Colonic mucosa (tissue), 4 donors: Measurements from ENCODE around the gene FAM124A. TPM values are rescaled to one million over a fixed set of nuclear protein-coding genes. Genes with fewer than 3 reads are reported as not detected.

Source experiments
- DNase-seq: peaks from one replicate; pipeline ENCODE4 v3.0.0-alpha.2; 2020
- H3K27ac ChIP-seq: fragments of 200-600 bp; one replicate; pipeline ENCODE4 v1.8.0; 2021
- H3K27me3 ChIP-seq: fragments of 200-600 bp; one replicate; pipeline ENCODE4 v1.8.0; 2021
- H3K36me3 ChIP-seq: fragments of 200-600 bp; one replicate; pipeline ENCODE4 v1.8.0; 2021
- H3K4me1 ChIP-seq: fragments of 200-600 bp; one replicate; pipeline ENCODE4 v1.8.0; 2021; ENCODE audit warnings: mild to moderate bottlenecking
- H3K4me3 ChIP-seq: fragments of 200-600 bp; one replicate; pipeline ENCODE4 v1.8.0; 2021
- H3K9ac ChIP-seq, 2 donors: one replicate each; pipeline ENCODE4 v1.7.0; 2013; ENCODE audit warnings: control low read depth in 2 of 2, low read depth in 2 of 2, low read length in 2 of 2
- H3K9me3 ChIP-seq: fragments of 200-600 bp; one replicate; pipeline ENCODE4 v1.8.0; 2021
- CTCF ChIP-seq: fragments of 200-600 bp; IDR thresholded peaks from one replicate; pipeline ENCODE4 v1.8.0; 2022; ENCODE audit warnings: antibody characterized with exemption, mild to moderate bottlenecking
- intact Hi-C: fragments of 100-400 bp; cut with DNase I; formaldehyde crosslinking; loops from one replicate; pipeline ENCODE4 v1.14.1; 2022
- total RNA-seq, 2 donors: library from RNA; stranded (reverse); fragmentation: NEBNext Ultra II Directional in 1 of 2; extraction: Animal tissue kit (Norgen Biotek cat#: 25700) in 1 of 2; gene quantifications; one replicate each; pipeline ENCODE4 v1.2.1, GENCODE V29; 2021
- donor health status: healthy.
- donor health status: DM: no; HTN: no; CAD: no.
- donor health status: DM: no; HTN: no; CAD: no.

The FAM124A gene
- total RNA-seq, 2 donors from 2014 or later, result 0.57 to 2.0 TPM

- Histone ChIP-seq H3K36me3 (no peaks in the 10 kb centered on the region), H3K9ac (no peak overlapping the region), H3K4me3 (no peak overlapping the region), H3K9me3 (no peaks in the 10 kb centered on the region), H3K4me1 (no peaks in the 10 kb centered on the region), H3K27ac (no peak overlapping the region), H3K27me3 (no peaks in the 10 kb centered on the region)
- no peak for TF ChIP-seq CTCF
- DNase-seq, result no peak
- intact Hi-C loops, result no loop called here
Observed at GRCh38 chr13:51207881-51208280, 14.3 kb upstream of the FAM124A start.

GRCh38 chr13:51208716-51209115, 13.5 kb upstream of the FAM124A start:
- no peaks in the 10 kb centered on the region for H3K36me3 ChIP-seq
- H3K9ac ChIP-seq, result no peak overlapping the region
- DNase-seq, result no peak
- no peak overlapping the region for H3K27ac ChIP-seq
- intact Hi-C loops, result no loop called here
- no peaks in the 10 kb centered on the region for H3K4me1 ChIP-seq
- H3K9me3 ChIP-seq, result no peaks in the 10 kb centered on the region
- H3K27me3 ChIP-seq, result no peaks in the 10 kb centered on the region
- no peak overlapping the region for H3K4me3 ChIP-seq
- no peak for TF ChIP-seq CTCF

- H3K9me3 ChIP-seq, result no peaks in the 10 kb centered on the region
- no peak overlapping the region for H3K27ac ChIP-seq
- H3K36me3 ChIP-seq, result no peaks in the 10 kb centered on the region
- no peak overlapping the region for H3K4me3 ChIP-seq
- no peaks in the 10 kb centered on the region for H3K4me1 ChIP-seq
- TF ChIP-seq CTCF, result no peak
- H3K27me3 ChIP-seq, result no peaks in the 10 kb centered on the region
- DNase-seq, result no peak
- intact Hi-C loops, result no loop called here
- no peak overlapping the region for H3K9ac ChIP-seq
Observed at GRCh38 chr13:51211910-51212309, 10.3 kb upstream of the FAM124A start.

GRCh38 chr13:51212758-51213157, 9.4 kb upstream of the FAM124A start:
- no peaks in the 10 kb centered on the region for H3K4me1 ChIP-seq
- no peaks in the 10 kb centered on the region for H3K36me3 ChIP-seq
- intact Hi-C loops, result no loop called here
- no peak overlapping the region for H3K9ac ChIP-seq
- no peak overlapping the region for H3K27ac ChIP-seq
- no peaks in the 10 kb centered on the region for H3K9me3 ChIP-seq
- H3K4me3 ChIP-seq, result no peak overlapping the region
- DNase-seq, result no peak
- H3K27me3 ChIP-seq, result no peaks in the 10 kb centered on the region
- TF ChIP-seq CTCF, result no peak

- Histone ChIP-seq H3K9ac (no peak overlapping the region), H3K9me3 (no peaks in the 10 kb centered on the region), H3K27ac (no peak overlapping the region), H3K4me1 (no peaks in the 10 kb centered on the region), H3K4me3 (no peak overlapping the region), H3K36me3 (no peaks in the 10 kb centered on the region), H3K27me3 (no peaks in the 10 kb centered on the region)
- no peak for TF ChIP-seq CTCF
- intact Hi-C loops, result no loop called here
- DNase-seq, result no peak
Observed at GRCh38 chr13:51213173-51213728, 8.9 kb upstream of the FAM124A start.

- intact Hi-C loops, result no loop called here
- no peaks in the 10 kb centered on the region for H3K9me3 ChIP-seq
- peaks cover 9% of the 10 kb centered on the region for H3K27me3 ChIP-seq
- no peak overlapping the region for H3K9ac ChIP-seq
- H3K4me3 ChIP-seq, result no peak overlapping the region
- no peak overlapping the region for H3K27ac ChIP-seq
- DNase-seq, result no peak
- TF ChIP-seq CTCF, result no peak
- H3K4me1 ChIP-seq, result peaks cover 6% of the 10 kb centered on the region
- no peaks in the 10 kb centered on the region for H3K36me3 ChIP-seq
Observed at GRCh38 chr13:51218626-51219025, 3.6 kb upstream of the FAM124A start.
